Measurements from ENCODE around the gene WIZ.
A peak's percentile ranks its signal among the peaks of the same experiment; 100 is the strongest.

The WIZ gene

DNA sequence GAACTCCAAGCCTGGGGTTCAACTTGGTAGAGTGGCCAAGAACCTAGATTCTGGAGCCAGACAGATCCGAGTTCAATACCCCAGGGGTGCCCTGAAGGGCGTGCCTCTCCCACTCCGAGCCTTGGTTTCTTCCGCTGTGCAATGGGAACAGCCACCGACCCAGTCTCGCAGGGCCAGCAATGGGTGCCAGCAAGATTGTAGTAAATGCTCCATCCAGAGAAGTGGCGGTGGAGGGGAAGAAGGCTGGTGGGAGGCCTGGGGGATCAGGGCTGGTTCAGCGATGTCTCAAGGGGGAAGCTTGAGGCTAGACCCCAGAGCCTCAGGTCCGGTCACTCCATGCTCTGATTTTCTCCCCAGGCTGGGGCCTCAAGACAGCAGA lies 4.5 kb downstream of the WIZ start:
- DNase-seq (ENCODE audit: low read depth in 2 of 3, low spot score in 2 of 3), result no peak

DNA sequence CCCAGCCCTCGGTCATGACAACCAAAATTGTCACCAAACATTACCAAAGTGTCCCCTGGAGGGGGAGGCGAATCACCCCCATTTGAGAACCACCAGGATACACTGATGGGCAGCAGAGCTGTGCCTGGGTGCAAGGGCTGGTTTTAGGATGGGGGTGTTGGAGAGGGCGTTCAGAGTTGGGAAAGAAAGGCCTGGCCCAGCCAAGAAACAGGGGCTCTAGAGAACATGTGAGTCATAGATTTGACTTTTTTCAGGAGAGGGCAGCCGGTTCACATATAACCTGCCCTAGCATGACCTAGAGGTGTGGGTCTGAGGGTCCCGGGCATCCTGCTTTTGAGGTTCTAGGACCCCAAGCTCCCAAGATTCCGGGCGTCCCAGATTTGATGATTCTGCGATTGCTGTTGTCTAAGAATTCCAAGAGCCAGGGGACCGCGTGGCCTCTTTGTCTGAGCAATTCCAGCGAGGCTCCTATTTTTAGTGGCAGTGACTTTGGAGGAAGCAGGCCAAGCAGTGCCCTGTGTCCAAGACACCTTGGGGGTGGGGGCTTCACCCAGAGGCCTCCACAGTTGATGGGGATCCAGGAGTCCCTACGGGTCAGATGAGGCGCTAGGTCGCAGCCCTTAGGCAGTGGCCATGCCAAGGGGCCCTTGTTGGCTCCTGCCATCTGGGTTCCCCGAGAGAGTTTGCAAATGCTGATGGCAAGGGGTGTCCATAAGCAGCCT lies 5.1 kb downstream of the WIZ start:
- DNase-seq (ENCODE audit: low read depth in 2 of 3, low spot score in 2 of 3), result no peak

DNA sequence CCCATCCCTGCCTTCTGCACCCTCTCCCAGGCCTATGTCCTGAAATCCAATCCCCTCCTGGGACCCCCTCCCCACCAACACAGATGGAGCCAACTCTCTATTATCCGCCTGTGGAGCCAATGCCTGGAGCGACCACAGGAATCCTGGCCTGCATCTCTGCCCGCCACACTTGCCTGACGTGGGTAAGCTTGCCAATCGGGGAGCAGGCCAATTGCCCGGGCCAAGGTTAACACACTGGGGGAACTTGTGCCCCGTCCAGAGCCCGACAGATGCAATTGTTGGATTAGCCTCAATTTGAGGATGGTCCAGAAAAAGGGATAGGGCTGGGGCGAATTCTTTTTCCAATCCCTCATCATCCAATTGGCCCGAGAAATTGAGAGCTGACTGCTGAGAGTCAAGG lies 5.9 kb downstream of the WIZ start:
- no peak for DNase-seq (ENCODE audit: low read depth in 2 of 3, low spot score in 2 of 3)

DNA sequence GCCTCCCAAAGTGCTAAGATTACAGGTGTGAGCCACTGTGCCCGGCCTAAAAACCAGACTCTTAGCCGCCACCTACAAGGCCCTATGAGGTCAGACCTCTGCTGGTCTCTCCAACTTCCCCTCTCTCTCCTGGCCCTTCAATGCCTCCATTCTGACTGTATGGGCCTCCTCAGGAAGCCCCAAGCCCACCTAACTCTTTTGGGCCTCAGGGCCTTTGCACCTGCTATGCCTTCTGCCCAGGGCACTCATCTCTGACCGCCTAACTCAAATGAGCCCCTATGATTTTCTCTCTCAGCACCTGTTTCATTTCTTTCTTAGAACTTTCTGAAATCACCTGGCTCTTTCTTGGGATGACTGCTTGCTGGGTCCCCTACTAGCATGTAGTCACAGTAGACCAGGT lies 6.4 kb downstream of the WIZ start:
- no peak for DNase-seq (ENCODE audit: low read depth in 2 of 3, low spot score in 2 of 3)

DNA sequence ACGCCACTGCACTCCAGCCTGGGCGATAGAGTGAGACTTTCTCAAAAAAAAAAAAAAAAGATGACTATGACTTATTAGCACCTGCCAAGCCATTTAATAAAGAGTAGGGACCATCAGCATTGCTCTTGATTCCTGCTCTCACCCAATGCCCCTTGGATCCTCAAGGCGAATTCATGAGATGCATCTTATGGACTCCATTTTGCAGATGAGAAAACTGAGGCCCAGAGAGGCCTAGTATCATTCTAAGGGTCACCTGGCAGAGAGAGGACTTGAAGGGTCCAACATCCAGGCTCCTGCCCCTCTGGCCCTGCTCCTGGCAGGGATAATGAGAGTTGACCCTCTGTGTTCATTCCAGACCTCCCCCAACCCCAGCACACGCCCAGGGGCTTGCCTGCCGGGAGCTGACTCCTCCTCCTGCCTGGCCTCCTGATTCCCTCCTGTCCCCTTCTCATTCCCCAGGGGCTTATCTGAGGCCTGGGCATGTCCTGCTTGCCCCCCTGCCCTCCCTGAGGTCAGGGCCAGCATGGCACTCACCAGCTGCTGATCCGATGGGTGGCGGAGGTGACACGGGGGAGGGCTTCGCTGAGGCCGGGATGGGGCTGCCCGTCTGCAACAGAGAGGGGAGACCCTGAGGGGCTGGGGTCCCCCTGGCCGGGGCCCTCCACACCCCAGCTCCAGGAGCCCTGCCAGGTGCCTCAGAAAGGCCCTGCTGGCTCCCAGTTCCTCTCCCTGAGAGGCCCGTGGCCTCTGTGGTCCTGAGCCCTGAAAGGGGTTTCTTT lies 7.4 kb downstream of the WIZ start:
- DNase-seq (ENCODE audit: low read depth in 2 of 3, low spot score in 2 of 3), result no peak

DNA sequence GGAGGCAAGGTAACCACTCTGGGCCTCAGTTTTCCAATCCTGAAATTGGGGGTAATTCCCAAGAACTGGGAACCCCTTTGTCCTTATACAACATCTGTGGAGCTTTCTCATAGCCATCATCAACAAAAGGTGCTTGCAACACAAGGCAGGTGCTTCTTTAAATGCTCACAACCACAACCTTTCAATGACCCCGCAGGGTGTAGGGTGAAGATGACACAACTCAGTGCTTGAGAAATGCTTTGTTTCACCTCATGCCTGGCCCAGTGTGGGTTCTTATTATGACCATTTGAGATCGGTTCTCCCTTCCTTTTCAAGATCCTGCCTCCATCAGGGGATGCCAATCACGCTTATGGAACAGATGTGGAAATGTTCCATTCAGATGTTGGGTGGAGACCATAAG lies 8.4 kb downstream of the WIZ start:
- no peak for DNase-seq (ENCODE audit: low read depth in 2 of 3, low spot score in 2 of 3)

DNA sequence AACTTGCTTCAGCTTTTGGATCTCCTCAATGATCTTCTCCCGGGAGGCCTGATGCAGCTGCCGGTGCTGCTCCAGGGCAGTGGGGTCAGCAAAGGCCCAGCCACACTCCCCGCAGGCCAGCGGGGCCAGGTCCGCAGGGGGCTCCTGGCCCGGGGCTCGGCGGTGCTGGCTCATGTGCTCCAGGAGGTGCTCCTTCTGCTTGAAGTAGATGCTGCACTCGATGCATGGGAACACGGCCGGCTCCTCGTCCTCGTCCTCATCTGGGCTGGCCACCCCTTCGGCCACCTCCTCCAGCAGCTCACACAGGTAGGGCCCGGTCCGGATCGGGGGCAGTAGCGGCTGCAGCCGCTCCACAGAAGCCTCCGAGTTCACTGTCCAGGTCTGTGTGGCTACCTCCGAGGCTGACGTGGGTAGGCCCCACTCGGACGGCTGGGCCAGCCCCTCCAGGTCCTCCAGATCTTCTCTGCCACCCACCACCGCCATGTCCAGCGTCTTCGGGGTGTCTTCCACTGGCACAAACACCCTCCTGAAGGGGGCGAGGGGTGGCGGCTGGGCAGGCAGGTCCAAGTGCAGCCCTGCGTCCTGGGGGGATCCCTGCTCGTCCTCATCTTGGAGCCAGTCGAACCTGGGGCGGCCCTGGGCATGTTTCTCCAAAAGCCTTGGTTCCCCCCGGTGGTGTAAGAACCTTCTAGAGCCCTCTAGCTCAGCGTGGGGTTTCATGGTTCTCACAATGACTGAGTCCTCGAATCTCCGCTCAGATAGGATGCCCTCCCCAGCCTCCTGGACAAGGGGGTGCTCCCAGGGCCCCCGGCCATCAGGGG lies 9.7 kb downstream of the WIZ start:
- no peak for DNase-seq (ENCODE audit: low read depth in 2 of 3, low spot score in 2 of 3)

DNA sequence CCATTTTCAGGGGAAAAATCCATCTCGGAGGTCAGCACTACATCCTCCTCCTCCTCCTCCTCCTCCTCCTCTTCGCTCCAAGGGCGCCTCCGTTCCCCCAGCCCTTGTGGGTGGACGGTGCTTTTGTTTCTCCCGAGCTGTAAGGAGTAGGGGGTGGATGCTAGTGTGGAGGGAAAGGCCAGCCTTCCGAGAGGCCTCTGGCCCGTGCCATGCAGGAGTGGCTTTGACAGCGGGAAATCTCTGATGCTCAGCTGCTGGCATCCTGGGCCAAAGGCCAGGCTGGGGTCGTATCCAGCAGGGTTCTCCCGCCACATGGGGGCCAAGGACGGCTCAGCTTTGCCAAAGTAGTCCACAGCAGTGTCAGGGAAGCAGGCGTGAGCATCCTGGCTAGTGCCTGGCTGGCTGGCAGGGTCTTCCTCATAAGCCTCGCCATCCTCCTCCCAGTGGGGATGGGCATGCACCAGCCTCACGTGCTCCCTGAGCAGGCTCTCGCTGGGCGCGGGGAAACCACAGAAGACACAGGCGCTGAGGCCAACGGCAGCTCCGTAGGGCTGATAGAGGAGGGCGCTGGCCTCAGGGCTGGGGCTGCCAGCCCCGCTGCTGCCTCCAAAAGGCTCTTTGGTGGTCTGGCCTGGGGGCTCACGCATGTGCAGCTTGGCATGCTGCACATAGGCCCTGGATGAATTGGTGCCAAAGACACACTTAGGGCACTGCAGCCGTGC lies 10.5 kb downstream of the WIZ start:
- DNase-seq (ENCODE audit: low read depth in 2 of 3, low spot score in 2 of 3), result no peak

DNA sequence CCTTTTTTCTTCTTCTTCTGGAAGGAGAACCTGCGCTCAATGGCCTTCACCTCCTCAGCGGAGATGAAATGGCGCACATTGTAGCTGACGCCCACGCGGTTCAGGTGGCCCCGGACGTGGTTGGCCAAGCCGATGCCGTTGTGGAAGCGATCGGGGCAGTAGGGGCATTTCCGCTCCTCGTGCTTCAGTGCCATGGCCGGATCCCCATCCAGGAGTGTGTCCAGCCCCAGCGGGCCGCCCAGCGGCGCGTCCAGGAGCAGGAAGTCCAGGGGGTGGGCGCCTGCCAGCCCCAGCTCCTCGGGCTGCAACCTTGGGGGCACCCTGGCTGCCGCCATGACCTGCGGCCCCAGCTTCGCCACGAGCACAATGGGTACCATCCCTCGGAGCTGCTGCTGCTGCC lies 11.2 kb downstream of the WIZ start:
- no peak for DNase-seq (ENCODE audit: low read depth in 2 of 3, low spot score in 2 of 3)

DNA sequence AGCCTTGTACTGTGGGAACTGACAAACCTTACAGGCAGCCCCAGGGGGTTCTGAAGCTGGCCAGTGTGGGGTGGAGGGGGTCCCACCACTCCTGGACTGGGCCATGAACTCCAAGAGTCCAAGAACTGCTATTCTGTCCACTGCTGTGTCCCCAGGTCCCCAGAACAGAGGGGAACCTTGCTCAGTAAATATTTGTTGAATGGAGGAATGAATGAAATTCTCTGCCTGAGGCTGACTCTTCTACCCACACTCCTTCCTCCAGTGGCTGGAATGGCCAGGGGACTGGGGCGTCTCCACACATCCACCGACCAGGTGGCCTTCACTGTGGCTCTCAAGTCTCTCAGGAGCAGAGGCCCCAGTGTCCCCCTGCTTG lies 11.6 kb downstream of the WIZ start:
- no peak for DNase-seq (ENCODE audit: low read depth in 2 of 3, low spot score in 2 of 3)

DNA sequence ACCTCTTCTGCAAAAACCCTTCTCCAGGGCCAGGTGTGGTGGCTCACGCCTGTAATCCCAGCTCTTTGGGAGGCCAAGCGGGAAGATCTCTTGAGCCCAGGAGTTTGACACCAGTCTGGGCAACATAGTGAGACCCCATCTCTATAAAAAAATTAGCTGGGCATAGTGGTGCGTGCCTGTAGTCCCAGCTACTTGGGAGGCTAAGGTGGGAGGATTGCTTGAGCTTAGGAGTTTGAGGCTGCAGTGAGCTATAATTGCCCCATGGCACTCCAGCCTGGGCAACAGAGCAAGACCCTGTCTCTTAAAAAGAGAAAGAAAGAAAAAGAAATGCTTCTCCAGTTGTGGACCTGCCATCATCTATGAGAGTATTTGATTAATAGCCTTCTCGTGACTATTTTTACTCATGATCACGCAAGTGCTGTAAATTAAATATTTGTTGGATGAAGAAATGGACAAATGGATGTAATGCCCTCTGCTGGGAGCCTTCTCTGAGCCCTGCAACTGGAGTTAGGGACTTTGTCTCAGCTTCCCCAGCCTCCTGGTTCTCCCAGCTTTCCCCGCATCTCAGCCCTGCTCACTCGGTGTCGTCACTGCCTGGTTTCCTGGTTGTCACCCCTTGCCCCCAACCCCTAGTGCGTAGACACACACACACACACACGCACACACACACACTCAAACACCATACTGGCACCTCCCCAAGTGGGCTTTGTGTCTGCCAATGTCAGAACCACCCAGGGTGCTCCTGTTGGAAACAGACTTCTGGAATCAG lies 12.2 kb downstream of the WIZ start:
- DNase-seq (ENCODE audit: low read depth in 2 of 3, low spot score in 2 of 3), result no peak

DNA sequence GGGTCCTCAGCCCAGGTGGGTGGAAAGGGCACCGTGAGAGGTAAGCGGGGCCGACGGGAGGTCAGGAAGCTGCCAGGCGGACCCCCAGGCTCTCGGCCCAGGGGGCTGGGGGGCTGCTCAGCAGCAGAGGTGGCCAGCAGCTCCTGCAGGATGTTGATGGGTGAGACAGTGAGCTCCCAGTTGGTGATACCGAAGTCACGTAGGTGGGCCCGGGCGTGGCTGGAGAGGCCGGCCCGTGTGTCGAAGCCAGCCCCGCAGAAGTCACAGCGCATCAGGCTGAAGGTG lies 13.0 kb downstream of the WIZ start:
- no peak for DNase-seq (ENCODE audit: low read depth in 2 of 3, low spot score in 2 of 3)

DNA sequence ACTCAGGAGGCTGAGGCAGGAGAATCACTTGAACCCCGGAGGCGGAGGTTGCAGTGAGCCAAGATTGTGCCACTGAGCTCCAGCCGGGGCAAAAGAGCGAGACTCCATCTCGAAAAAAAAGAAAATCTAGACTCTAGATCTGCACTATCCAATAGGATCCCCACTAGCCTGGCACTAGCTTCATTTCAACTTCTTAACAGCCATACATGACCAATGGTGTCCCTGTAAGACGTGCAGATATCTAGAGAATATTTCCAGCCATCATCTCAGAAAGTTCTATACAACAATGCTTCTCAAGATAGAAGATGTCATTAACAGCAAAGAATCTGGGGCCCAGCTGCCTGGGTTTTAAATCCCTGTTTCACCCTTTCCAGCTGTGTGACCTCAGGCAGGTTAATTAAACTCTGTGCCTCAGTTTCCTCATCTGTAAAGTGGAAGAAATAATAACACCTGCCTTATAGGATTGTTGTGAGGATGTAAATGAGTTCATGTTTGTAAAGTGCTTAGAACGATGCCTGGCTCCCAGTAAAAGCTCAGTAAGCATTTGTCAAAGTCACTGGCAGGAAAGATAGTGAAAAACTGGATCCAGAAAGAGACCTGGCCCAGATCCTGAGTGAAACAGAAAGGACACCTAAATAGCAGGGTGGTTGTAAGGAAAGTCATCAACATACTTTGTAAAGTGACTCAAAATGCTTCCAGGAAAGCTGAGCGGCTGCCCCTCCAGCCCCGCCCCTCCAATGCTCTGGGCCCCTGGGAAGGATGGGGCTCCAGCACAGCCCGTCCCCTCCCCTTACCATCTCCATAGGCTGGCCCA lies 13.5 kb downstream of the WIZ start:
- no peak for DNase-seq (ENCODE audit: low read depth in 2 of 3, low spot score in 2 of 3)

DNA sequence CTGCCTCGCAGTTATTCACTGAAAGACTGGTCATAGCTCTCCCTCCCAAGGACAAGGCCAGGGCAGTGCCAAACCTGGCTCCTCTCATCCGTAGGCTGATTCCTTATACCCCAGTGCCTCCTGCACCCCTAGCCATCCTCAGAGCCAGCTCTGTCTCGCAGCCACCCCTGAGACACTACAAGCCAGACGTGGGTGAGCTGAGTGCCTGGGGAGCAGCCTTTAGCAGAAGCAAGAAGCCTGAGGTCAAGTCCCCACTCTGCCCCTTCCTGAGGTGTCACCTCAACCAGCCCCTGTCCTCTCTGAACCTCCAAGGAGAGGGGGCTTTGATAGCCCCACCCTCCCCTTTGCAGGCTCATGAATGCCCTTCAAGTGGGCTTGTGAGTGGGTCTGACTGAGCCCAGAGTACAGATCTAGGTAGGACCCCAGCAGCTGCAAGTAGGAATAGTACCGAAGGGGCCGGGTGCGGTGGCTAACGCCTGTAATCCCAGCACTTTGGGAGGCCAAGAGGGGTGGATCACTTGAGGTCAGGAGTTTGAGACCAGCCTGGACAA lies 16.2 kb downstream of the WIZ start:
- no peak for DNase-seq (ENCODE audit: low read depth in 2 of 3, low spot score in 2 of 3)

DNA sequence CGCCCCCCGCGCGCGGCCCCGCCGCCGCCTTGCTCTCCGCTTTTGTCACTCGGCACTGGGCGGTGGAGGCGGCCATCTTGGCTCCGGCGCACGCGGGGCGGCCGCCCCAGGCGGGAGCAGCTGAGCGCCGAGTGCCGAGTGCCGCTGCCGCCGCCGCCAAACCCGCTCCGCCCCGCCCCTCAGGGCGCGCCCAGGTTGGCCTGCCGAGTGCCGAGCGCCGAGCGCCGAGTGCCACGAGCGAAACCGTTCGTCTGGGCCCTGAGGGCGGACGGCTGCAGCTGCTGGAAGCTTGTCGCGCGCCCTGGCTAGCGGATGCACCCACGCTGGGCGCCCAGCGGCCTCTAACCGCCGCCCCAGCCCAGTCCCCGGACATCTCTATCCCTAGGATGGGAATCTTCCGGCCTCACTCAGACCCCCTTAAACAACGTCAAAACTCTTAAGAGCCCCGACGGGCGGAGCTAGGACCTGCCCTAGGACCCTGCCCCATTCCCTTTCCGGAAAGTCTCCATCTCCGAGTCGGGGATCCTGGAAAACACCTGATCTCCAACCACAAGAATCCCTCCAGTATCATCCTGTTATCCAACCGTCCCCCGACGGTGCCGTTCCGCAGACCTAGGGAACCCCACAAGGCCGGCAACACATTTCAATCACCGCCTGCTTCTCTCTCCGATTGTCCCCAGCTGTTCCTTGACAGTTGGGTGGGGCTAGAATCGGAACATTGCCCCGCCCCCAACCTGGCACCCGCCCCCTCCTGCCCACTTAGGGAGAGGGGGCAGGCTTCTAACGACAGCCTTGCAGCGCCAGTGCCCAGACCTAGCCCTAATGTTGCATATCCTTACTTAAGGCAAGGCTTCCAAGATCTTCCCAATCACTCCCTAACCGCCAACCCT lies 16.9 kb downstream of the WIZ start:
- peak; percentile 75 to 89 (median 83) for DNase-seq (ENCODE audit: low read depth in 2 of 3, low spot score in 2 of 3)

DNA sequence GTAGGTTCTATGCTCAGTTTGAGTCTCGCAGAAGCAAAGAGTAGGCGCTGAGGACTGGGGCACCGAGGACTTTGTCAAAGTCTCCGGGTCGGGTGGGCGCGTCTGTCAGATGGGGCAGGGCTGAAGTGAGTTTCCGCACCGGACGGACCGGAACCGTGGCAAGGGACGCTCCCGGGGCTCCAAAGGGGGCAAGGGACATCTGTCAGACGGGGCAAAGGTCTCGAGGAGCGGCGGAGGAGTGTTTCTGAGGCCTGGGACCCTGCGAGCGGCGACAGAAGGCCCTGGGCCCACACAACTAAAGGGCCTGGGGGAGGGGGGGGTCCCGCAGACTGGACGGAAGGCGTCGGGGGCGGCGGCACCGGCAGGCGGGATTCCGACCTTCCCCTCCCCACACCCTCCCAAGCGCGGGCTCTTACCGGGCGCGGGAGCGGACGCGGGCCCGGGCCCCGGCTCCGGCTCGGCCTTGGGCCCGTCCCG lies 17.7 kb downstream of the WIZ start:
- DNase-seq (ENCODE audit: low read depth in 2 of 3, low spot score in 2 of 3), result no peak

DNA sequence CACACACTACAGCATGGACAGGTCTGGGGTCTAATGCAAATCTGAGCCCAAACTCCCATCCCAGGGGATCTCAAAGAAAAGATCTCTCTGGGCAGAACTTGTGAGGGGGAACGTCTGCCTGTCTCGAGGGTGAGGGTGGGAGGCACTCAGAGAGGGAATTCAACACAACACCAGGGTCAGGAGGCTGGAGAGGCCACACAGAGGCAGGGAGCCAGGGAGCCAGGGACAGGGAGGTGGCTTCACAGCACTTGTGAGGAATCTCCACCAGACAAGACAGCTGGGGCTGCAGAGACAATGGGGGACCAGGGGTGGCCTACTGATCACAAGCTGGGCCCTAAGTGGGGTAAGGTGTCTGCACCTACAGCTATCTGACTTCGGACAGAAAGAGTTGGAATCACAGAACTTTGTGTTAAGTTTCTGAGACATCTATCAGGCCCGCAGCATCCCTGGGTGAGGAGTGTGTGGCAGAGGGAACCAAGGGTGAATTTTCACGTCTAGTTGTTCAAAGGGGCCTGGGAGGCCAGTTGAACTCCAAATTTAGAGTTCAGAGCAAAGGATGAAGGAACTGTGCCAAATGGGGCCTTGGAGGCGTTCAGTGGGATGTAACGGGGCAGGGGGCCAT lies 18.2 kb downstream of the WIZ start:
- DNase-seq (ENCODE audit: low read depth in 2 of 3, low spot score in 2 of 3), result no peak

DNA sequence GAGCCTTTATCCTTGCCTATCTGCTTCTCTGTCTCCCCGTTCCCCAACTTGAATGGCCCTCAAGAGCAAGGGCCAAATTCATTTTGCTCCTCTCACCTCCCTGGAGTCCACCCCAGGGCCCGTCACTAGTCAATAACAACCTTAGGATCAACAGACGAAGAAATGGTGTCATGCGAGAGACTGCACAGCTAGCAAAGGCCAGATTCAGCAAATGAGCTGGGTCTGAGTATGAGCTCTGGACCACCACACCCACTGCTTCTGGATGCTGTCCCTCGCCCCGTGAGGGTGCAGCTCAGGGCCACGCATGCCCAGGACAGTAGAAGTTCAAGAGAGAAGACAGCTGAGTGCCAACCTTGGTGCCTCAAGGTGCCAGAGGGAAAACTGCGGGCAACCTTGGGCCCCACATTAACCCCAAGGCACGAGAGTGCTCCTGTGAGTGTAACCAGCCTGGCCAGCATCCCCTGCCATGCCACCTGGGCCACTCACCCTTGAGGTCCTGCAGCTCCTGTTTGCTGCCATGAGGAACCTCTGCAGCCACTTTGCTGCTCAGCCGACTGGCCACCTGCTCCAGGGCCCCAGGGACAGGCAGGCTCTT lies 19.1 kb downstream of the WIZ start:
- DNase-seq (ENCODE audit: low read depth in 2 of 3, low spot score in 2 of 3), result no peak
